ENCODE results near the gene DLX4.

DNA sequence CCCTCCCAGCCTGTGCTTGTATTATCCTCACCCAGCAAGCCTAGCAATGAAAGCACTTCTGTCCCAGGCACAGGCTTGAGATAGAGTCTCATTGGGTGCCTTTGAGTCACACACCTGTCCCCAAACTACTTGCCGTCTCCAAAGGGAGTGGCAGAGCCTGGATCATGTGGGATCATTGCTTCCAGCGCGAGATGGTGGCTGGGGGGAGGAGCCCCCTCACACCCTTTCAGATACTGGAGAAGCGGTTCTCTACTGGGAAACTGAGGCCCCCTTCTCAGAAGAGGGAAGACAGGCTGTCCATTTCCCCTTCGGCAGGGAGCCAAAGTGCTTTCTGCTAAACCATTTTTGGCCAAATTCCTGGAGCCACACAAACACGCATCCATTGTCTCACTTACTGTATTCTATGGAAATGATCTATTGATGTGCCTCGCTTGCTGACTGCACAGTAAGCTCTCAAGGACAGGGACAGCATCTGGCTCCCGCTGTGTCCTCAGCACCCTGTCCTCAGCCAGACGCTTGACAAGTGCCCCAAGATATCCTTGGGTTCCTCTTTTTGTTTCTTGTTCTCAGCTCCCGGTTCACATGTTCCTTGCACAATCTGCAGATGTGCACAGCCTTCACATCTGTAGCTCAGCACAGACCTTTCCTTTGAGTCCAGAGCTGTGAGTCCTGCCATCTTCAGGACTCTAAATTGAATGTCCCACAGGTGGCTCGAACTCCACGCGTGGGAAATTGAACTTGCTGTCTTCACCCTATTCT, 52.0 kb downstream of the DLX4 start:
- TF ChIP-seq CTCF (IDR thresholded peaks at IDR 0.05) (no peak), POLR2A (IDR thresholded peaks at IDR 0.05) (no peak)

Data from esophagus squamous epithelium (tissue), 4 donors.